HT1080 (cell line): ENCODE measurements around the gene SLCO3A1. TPM values are rescaled to one million over a fixed set of nuclear protein-coding genes. Genes with fewer than 3 reads are reported as not detected.
"Not testable (repeated sequence)": the region's sequence is repeated elsewhere in the genome, so short reads cannot be mapped to it uniquely, and the experiment has no call there.

ENCODE experiments used
- DNase-seq: peaks from one replicate; pipeline ENCODE4 v3.0.0-alpha.2; 2015; ENCODE audit warnings: low read depth
- total RNA-seq: library from RNA; depleted of rRNA; stranded (reverse); fragments of >200 nt; shearing (Covaris generic); gene quantifications from 2 replicates; pipeline ENCODE4 v1.2.3, GENCODE V29; 2014

Gene SLCO3A1
- total RNA-seq, 1 experiment from 2014 or later: 4.6 TPM

GRCh38 chr15:92196342-92196741 lies 342.8 kb downstream of the SLCO3A1 start:
- no peak for DNase-seq

- DNase-seq: no peak
Observed at GRCh38 chr15:92197746-92198145, 344.2 kb downstream of the SLCO3A1 start.

GRCh38 chr15:92200891-92201290 lies 347.4 kb downstream of the SLCO3A1 start:
- DNase-seq: no peak

- peak; percentile 8 for DNase-seq
Observed at GRCh38 chr15:92205255-92205739, 351.8 kb downstream of the SLCO3A1 start.

- not testable (repeated sequence) for DNase-seq
Observed at GRCh38 chr15:92207601-92208000, 354.1 kb downstream of the SLCO3A1 start.
